ENCODE data around the gene TRIM24.
"Not testable (repeated sequence)": the region's sequence is repeated elsewhere in the genome, so short reads cannot be mapped to it uniquely, and the experiment has no call there.

TRIM24 gene

DNA sequence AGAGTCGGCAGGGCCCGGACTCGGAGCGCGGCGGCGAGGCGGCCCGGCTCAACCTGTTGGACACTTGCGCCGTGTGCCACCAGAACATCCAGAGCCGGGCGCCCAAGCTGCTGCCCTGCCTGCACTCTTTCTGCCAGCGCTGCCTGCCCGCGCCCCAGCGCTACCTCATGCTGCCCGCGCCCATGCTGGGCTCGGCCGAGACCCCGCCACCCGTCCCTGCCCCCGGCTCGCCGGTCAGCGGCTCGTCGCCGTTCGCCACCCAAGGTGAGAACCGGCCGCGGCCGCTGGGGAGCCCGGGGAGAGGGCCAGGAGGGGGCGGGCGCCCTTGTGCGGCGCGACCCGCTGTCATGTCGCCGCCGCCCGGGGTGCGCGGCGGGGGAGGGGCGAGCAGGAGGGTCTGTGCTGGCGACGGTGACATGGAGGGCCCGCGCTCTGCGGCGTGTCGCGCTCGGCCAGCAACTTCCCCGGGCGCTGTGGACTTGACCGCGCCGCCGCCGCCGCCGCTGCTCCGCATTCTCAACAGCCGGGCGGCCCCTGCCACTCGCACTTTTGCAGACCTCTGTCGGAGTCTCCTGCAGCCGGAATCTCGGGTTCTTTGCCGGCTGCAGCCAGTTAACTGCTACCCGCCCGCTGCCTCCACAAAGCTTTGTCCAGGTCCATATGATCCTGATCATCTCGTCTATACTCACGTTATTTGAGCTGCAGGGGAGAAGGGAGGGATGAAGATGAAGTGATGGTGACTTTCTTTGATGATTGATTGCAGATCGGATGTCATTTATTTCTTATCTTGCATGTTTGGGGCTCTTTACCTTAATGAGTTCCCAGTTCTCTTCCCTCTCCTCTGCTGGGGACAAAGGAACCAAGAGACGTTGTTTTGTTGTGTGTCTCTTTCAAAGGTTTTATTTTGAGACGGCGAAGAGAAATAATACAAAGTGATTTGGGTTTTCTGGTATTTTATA, 869 bp downstream of the TRIM24 start:
- DNase-seq: peak; percentile 46

DNA sequence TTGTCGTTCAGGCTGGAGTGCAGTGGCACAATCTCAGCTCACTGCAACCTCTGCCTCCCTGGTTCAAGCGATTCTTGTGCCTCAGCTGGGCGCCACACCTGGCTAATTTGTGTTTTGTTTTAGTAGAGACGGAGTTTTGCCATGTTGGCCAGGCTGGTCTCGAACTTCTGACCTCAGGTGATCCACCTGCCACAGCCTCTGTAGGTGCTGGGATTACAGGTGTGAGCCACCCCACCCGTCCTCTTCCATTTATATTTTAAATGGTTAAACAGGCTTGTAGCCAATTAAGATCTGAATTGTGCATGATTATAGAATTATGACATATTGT, 3.2 kb downstream of the TRIM24 start:
- not testable (repeated sequence) for DNase-seq

DNA sequence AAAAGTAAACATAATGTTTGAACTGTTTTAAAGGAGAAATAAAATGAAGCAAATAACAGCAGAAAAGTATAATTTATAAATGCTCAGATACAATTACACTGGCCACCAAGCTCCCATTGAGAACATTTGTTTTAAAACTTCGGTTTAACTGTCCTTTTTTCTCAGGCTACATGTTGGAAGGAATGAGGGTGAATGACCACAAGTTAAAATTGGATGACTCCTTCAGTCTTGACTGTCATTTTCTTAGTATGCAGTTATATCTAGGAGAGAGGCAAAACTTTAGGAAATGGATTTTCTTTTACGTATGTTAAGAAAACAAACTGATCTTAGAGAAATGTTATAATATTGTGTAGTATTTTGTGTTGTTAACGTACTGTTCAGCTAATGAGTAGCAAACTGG, 5.0 kb downstream of the TRIM24 start:
- DNase-seq: peak; percentile 16

DNA sequence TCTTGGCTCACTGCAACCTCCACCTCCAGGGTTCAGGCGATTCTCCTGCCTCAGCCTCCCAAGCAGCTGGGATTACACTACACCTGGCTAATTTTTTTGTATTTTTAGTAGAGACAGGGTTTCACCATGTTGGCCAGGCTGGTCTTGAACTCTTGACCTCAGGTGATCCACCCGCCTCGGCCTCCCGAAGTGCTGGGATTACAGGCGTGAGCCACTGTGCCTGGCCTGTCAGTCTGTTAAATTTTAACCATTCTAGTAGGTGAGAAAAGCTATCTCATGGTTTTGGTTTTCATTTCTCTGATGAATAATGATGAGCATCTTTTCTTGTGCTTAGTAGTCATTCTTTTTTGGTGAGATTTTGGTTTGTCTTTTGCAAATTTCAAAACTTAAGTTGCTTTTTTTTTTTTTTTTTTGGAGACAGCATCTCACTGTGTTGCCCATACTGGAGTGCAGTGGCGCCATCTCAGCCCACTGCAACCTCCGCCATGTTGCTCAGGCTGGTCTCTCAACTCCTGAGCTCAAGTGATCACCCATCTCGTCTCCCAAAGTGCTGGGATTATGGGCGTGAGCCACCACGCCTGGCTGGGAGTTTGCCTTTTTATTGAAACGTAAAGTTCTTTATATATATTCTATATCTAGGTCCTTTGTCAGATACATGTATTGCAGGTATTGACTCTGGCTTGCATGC, 6.2 kb downstream of the TRIM24 start:
- DNase-seq: not testable (repeated sequence)

DNA sequence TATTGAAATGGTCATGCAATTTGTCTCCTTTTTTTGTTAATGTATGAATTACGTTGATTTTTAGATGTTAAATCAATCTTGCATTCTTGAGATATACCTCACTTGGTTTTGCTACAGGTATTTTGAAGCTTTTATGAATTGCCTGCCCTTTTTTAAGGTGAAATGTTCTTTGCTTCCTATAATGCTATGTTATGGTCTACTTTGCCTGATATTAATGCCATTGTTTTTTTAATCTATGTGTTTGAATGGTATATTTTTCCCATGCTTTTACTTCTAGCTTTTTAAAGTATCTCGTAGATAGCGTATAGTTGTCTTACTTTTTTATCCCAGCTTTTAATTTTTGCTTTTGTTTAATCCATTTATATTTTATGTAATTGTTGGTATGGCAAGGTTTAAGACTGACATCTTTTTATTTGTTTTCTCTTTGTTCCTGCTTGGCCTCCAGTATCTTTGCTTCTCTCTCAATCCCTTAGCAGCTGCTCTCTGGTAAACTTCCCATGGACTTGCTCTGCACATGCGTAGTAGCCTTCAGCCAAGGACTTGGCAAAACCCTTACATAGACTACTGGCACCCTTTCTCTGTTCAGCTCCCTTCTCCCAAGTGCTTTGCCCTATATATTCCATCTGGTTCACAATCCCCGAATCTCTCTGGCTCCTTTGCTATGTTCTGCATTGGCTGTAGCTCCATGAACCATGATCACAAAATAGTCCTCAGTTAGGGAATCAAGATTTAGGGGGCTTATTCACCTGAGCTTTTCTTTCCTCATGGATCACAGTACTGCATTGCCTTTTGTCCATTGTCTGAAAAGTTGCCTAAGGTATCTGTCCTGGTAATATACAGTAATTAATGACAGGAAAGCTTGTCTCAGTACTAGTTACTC, 8.4 kb downstream of the TRIM24 start:
- DNase-seq: no peak

DNA sequence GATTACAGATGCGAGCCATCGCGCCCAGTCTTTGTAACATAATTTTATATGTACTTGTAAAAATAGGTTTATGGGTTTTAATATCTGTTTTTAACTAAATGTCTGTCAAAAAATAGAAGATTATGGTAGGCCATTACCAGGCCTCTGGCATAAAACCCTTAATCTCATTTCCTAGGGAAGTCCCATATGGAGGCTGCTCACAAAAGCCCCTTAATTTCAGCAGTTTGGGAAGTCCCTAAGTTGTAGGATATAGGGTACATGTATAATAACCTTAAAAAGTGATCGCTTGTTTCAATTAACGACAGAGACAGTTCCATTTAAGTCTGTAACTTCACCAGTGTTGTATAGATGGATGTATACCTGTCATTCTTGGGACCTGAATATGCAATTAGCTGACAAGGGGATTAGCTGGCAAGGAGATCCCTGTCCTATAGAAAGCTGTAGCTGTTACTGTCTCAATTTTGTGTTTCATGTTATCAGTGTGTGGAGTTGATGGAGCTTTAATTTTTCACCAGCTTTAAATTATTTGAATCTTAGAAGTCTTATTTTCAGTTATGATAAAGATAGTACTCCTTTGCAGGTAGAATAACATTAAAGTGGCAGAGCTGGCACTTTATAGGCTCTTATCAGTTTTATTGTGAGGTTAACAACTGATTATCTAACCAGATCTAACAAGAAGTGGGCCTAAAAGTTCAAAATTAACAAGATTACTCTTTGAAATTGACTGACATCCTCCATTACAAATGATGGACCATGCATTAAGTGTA, 10.5 kb downstream of the TRIM24 start:
- DNase-seq: no peak

DNA sequence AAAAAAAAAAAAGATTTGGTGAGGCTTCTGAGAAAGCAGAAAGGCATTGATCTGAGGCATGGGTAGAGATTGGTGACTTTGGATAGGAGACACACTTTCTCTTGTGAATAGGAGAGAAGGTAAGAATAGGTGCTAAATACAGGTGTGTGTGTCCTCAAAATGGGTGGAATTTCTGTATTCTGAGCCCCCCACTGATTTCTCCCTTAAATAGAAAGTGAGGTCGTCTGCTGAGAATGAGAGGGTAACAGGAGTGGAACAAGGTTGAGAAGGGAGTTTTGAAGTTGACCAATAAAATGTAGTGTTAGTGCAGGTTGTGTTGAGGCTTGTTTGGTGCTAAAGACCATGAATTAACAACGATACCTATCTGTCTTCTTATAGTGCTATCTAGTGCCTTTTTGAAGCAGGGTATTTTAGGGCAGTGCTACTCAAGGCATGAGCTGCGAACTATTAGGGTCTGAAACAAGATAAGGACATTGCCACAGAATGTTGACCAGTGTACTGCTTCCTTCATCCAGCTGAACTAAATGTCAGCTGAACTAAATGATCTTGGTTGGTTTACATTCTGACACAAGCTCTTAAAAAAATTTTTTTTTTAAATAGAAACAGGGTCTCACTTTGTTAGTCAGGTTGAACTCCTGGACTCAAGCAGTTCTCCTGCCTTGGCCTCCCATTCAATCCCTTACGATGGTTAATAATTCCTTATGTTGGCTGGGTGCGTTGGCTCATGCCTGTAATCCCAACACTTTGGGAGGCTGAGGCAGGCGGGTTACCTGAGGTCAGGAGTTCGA, 12.4 kb downstream of the TRIM24 start:
- DNase-seq: no peak

DNA sequence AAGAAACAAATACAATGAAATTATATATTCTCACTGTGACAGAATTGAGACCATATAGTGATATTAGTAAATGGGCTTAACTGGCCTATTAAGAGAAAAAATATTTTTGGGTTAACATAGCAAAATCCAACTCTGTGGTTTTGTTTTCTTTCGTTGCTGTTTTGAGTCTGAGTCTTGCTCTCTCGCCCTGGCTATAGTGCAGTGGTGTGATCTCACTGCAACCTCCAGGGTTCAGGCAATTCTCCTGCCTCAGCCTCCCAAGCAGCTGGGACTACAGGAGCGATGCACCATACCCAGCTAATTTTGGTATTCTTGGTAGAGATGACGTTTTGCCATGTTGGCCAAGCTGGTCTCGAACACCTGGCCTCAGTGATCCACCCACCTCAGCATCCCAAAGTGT, 15.3 kb downstream of the TRIM24 start:
- DNase-seq: no peak

DNA sequence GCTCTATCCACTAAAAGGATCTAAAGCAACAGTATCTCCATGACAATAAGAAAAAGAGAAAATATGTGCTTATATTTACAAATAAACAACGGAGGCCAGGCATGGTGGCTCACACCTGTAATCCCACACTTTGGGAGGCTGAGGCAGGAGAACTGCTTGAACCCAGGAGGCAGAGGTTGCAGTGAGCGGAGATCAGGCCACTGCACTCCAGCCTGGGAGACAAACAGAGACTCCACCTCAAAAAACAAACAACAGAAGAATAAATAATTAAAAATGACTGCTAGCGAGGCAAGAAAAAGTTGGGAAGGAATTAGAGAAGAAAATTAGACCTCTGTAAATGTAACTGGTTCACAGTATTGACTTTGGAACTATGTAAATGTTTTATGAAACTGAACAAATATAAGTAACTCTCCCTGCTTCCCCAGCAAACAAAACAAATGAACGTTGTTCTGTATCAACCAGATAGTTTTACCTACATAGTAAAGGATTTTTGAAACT, 17.1 kb downstream of the TRIM24 start:
- no peak for DNase-seq

DNA sequence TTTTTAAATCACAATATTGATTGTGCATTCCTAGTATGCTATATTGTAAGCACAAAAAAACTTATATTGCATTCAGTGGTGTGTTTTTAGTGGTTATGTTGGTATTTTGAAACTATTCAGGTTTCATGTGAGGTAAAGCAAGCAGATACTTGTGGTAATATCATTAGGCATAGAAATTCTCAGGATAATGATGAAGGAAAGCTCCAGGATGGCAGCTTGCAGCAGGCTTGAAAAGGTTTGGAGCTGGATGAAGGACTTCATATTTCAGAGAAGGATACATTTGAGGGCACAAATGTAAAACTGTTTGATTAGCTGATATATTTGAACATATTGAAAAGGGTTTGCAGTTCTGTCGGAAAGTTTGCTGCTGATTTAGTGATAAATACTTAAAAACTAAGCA, 17.5 kb downstream of the TRIM24 start:
- DNase-seq: no peak

DNA sequence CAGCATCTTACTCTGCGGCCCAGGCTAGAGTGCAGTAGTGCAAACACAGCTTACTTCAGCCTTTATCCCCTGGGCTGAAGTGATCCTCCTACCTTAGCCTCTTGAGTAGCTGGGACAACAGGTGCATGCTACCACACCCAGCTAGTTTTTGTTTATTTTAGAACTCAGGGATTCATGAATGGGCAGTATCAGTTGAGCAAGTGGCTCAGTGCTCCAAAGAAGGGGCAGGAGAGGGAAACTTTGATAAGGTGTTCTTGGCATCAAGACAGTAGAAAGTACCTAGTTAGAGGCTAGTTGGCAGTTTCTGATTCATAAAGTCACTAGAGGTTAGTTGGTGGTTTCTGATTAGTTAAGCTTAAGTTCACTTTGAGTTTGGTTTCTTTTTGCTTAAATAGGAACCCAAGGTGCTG, 18.4 kb downstream of the TRIM24 start:
- no peak for DNase-seq

DNA sequence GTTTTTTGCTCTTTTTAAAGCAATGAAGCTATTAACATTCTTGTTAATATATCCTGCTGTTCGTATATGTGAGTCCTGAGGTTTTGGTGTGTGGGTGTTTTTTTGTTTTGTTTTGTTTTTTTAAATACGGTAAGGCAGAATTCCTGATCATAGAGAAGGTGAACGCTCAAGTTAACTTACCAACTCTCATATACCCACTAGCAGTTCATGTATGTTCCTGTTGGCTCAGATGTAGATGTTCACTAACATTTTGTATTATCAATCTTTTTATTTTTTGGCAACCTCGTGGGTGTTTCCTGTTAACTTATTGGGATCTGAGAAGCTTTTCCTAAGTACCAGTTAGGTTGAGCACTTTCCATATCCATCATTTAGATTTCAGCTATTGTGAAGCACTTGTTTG, 20.5 kb downstream of the TRIM24 start:
- no peak for DNase-seq

DNA sequence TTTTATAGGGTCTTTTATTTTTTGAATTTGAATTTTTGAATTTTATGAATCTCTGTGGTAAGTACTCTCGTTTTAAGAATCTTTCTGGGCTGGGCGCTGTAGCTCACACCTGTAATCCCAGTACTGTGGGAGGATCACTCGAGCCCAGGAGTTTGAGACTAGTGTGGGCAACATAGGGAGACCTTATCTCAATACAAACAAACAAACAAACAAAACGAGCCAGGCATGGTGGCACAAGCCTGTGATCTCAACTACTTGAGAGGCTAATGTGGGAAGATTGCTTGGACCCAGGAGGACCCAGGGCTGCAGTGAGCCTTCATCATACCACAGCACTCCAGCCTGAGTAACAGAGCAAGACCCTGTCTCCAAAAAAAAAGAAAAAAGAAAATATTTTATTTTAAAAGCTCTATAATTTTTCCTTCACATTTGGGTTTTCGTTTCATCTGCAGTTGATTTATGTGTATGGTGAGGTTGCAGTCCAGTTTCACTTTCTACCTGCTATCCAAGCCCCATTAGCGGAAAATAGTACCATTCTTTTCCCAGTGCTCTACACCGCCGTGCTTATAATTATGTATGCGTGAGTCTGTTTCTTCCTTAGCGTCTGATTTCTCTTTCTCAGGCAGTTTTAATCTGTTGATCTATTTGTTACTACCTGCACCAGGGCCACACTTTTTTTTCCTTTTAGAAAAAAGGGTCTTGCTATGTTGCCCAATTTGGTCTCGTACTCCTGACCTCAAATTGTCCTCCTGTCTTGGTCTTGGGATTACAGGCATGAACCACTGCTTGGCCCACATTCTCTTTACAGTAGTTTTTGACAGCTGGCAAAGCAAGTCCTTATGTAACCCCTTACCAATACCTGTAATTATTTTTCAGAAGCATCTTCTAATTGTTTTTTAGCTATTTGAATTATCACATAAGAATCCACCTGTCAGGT, 21.7 kb downstream of the TRIM24 start:
- no peak for DNase-seq

DNA sequence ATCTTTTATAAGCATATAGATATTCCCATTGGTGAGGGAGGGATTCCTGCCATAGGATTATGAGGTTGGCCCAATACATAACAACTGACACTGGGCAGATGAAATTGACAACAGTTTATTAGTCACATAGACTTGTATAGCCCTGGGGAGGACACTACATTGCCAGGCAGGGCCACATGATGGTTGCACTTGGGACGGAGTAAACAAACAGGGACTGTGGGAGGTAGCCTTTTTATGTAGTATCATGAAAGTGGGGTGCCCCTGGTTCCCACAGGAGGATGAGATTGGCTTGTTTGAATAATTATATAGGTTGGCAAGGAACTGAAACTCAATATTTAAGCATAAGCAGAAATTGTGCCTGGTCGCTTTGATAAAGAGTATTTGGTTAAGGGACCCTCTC, 23.5 kb downstream of the TRIM24 start:
- DNase-seq: no peak

DNA sequence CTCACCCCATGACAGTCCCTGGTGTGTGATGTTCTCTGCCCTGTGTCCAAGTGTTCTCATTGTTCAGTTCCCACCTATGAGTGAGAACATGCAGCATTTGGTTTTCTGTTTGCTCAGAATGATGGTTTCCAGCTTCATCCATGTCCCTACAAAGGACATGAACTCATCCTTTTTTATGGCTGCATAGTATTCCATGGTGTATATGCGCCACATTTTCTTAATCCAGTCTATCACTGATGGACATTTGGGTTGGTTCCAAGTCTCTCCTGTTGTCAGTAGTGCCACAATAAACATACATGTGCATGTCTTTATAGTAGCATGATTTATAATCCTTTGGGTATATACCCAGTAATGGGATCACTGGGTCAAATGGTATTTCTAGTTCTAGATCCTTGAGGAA, 25.4 kb downstream of the TRIM24 start:
- not testable (repeated sequence) for DNase-seq

DNA sequence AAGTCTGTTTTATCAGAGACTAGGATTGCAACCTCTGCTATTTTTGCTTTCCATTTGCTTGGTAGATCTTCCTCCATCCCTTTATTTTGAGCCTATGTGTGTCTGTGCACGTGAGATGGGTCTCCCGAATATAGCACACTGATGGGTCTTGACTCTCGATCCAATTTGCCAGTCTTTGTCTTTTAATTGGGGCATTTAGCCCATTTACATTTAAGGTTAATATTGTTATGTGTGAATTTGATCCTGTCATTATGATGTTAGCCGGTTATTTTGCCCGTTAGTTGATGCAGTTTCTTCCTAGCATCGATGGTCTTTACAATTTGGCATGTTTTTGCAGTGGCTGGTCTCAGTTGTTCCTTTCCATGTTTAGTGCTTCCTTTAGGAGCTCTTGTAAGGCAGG, 29.1 kb downstream of the TRIM24 start:
- not testable (repeated sequence) for DNase-seq

DNA sequence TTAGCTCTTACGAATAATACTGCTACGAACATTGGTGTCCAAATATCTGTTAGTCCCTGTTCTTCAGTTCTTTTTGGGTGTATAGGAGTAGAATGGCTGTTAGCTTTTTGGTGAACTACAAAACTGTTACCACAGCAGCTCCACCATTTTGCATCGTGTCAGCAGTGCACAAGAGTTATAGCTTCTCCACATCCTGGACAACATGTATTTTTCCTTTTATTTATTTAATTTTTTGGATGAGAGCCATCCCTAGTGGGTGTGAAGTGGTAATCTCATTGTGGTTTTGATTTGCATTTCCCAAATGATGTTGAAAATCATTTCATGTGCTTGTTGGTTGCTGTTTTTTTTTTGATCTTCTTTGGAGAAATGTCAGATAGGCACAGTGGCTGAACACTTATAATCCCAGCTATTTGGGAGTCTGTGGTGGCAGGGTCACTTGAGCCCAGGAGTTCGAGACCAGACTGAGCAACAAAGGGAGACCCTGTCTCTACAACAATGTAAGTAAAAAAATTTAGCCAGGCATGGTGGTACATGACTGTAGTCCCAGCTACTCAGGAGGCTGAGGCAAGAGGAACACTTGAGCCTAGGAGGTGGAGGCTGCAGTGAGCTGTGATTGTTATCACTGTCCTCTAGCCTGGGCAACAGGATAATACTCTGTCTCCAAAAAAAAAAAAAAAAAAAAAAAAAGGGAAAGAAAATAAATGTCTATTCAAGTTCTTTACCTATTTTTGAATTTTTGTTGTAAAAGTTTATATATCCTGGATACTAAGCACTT, 31.7 kb downstream of the TRIM24 start:
- DNase-seq: no peak

DNA sequence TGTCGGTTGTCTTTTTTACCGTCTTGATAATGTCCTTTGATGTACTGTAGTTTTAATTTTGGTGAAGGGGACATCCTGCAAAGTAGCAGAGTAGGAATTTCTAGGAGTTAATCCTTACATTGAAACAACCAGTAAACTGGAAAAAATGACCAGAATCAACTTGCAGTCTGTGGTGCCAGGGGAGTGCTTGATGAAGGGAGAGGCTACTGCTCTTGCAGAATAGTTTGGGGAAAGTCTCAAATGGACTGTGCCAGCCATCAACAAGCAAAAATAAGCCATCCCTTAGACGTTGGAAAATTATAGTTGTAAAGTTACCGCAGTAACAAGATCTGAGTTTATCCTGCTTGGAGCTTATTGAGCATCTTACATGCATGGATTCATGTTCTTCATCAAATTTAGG, 32.4 kb downstream of the TRIM24 start:
- DNase-seq: no peak

DNA sequence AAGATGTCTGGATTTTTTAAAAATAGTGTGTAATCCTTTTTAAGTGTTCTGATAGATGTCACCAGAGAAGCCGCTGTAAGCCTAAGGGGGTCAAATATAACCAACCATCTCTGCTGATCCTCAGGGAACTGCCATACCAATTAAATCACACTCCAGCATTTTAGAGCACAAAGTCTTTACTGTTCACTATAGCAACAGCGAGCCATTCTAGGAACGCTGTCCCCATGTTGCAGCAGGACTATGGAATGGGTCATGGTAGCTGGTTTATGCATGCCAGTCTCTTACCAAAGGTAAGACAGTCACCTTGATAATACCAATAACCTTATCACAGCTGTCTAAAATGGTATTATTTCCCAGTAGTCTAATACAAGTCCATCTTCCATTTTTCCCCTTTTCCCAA, 33.5 kb downstream of the TRIM24 start:
- no peak for DNase-seq
